Cerebellar nuclear complex (tissue), 1 donor: ENCODE data around the gene ITPR1.

Source experiments
- DNase-seq, 2 experiments: peaks; one replicate each; lab custom pipeline; 2025; lab: John Stamatoyannopoulos, UW

The ITPR1 gene

GRCh38 chr3:4509983-4510755, 17.0 kb downstream of the ITPR1 start:
- DNase-seq = no peak

GRCh38 chr3:4511491-4512262, 18.5 kb downstream of the ITPR1 start:
- DNase-seq = no peak

GRCh38 chr3:4512895-4513616, 19.9 kb downstream of the ITPR1 start:
- no peak for DNase-seq

- no peak for DNase-seq
Observed at GRCh38 chr3:4514321-4514720, 21.2 kb downstream of the ITPR1 start.

- DNase-seq = no peak
Observed at GRCh38 chr3:4514916-4515315, 21.8 kb downstream of the ITPR1 start.

GRCh38 chr3:4515916-4516579, 22.9 kb downstream of the ITPR1 start:
- DNase-seq = no peak

- DNase-seq = no peak
Observed at GRCh38 chr3:4517093-4517492, 23.9 kb downstream of the ITPR1 start.

GRCh38 chr3:4517643-4518311, 24.6 kb downstream of the ITPR1 start:
- no peak for DNase-seq

- no peak for DNase-seq
Observed at GRCh38 chr3:4520033-4520816, 27.1 kb downstream of the ITPR1 start.

- DNase-seq = no peak
Observed at GRCh38 chr3:4522947-4523346, 29.8 kb downstream of the ITPR1 start.

- DNase-seq = no peak
Observed at GRCh38 chr3:4523710-4524698, 30.9 kb downstream of the ITPR1 start.

- no peak for DNase-seq
Observed at GRCh38 chr3:4525560-4526223, 32.5 kb downstream of the ITPR1 start.

GRCh38 chr3:4528320-4528719, 35.2 kb downstream of the ITPR1 start:
- no peak for DNase-seq

GRCh38 chr3:4528819-4529600, 35.9 kb downstream of the ITPR1 start:
- no peak for DNase-seq

- no peak for DNase-seq
Observed at GRCh38 chr3:4529876-4530588, 36.9 kb downstream of the ITPR1 start.

GRCh38 chr3:4531478-4532025, 38.4 kb downstream of the ITPR1 start:
- DNase-seq = no peak

GRCh38 chr3:4532535-4533112, 39.5 kb downstream of the ITPR1 start:
- no peak for DNase-seq
